Transverse colon (tissue), 4 donors: ENCODE measurements around the gene LATS2. TPM values are rescaled to one million over a fixed set of nuclear protein-coding genes. Genes with fewer than 3 reads are reported as not detected.

Experiments used
- DNase-seq: peaks from one replicate; pipeline ENCODE4 v3.0.0-alpha.2; 2019
- H3K27ac ChIP-seq, 4 donors: fragments of 200-600 bp; sonication (generic); 2 replicates each; pipeline ENCODE4 v1.5.1; 2016 to 2018; ENCODE audit warnings: inconsistent platforms in 4 of 4
- H3K27me3 ChIP-seq: fragments of 200-600 bp; sonication (generic); 2 replicates; pipeline ENCODE4 v1.5.1; 2017; ENCODE audit warnings: inconsistent platforms
- H3K36me3 ChIP-seq, 4 donors: fragments of 200-600 bp; sonication (generic); 2 replicates each; pipeline ENCODE4 v1.5.1; 2017 to 2019; ENCODE audit warnings: inconsistent platforms in 4 of 4
- H3K4me1 ChIP-seq, 4 donors: fragments of 200-600 bp; sonication (generic); 2 replicates each; pipeline ENCODE4 v1.5.1; 2017 to 2020; ENCODE audit warnings: inconsistent platforms in 4 of 4
- H3K4me3 ChIP-seq, 4 donors: fragments of 200-600 bp; sonication (generic); 1 replicate in 1 of 4; 2 replicates in 3 of 4; pipeline versions ENCODE4 v1.5.1 to v1.6.1; 2017 to 2019; ENCODE audit warnings: inconsistent platforms in 4 of 4
- H3K9me3 ChIP-seq, 2 donors: fragments of 200-600 bp; sonication (generic); 2 replicates each; pipeline ENCODE4 v1.5.1; 2017 to 2019; ENCODE audit warnings: inconsistent platforms in 2 of 2
- CTCF ChIP-seq, 5 experiments: fragments of 200-600 bp in 3 of 5; fragments of 450-650 bp in 2 of 5; sonication (generic) in 3 of 5; IDR thresholded peaks; 1 replicate in 2 of 5; 2 replicates in 3 of 5; pipeline ENCODE4 v1.5.1; 2016 to 2017; ENCODE audit warnings: antibody characterized with exemption in 5 of 5, inconsistent platforms in 3 of 5, mild to moderate bottlenecking in 2 of 5, moderate library complexity in 1 of 5
- EP300 ChIP-seq: sonication (generic); formaldehyde crosslinking; IDR thresholded peaks from one replicate; pipeline ENCODE4 v1.6.1; 2017; ENCODE audit warnings: antibody characterized with exemption, low read depth
- POLR2A ChIP-seq: fragments of 450-650 bp; IDR thresholded peaks from one replicate; pipeline ENCODE4 v1.6.1; 2016; ENCODE audit warnings: antibody characterized with exemption, mild to moderate bottlenecking, moderate library complexity
- POLR2AphosphoS5 ChIP-seq, 3 donors: sonication (generic); formaldehyde crosslinking; IDR thresholded peaks; one replicate each; pipeline ENCODE4 v1.6.1; 2016; ENCODE audit warnings: antibody characterized with exemption in 3 of 3
- WGBS, 2 donors: methylation state at CpG; one replicate each; pipeline ENCODE4 v1.1.5; 2018; ENCODE audit warnings: low coverage in 1 of 2; 5-methylcytosine and 5-hydroxymethylcytosine counted together
- in situ Hi-C, 4 donors: fragments of 200-750 bp; cut with MboI; loops; one replicate each; pipeline versions ENCODE4 v1.15.0 to v1.15.1; 2017; ENCODE audit warnings: low sequenced_read_pairs in 3 of 4, low pct_ligation_motif_present in 1 of 4, low pct_unique_long_range_greater_than_20kb in 1 of 4
- intact Hi-C: fragments of 100-400 bp; cut with DNase I; formaldehyde crosslinking; loops from one replicate; pipeline ENCODE4 v1.15.1; 2023; ENCODE audit warnings: low total_unique reads
- total RNA-seq, 4 donors: library from RNA; depleted of rRNA; stranded (reverse); fragments of >200 nt; gene quantifications; one replicate each; pipeline ENCODE4 v1.1.0, GENCODE V29; 2016

Gene LATS2
- total RNA-seq, 4 donors from 2014 or later = 8.9 to 15.7 (median 12.5) TPM

GRCh38 chr13:21006141-21007005 lies 55.0 kb downstream of the LATS2 start:
- no peaks in the 10 kb centered on the region for H3K27me3 ChIP-seq
- intact Hi-C loops = no loop called here
- in situ Hi-C loops = no loop called here
- H3K27ac ChIP-seq = peak overlapping the region in 1 of 4 donors; percentile 51
- H3K4me3 ChIP-seq = no peak overlapping the region
- no peaks in the 10 kb centered on the region for H3K36me3 ChIP-seq
- 86 to 90% methylated on average over 2 to 11 of the region's 11 CpGs for WGBS, 2 donors
- H3K4me1 ChIP-seq = peaks cover 0 to 14% (median 4%) of the 10 kb centered on the region in 4 donors
- no peak for TF ChIP-seq CTCF (IDR thresholded peaks at IDR 0.05)
- no peak for TF ChIP-seq EP300
- TF ChIP-seq POLR2A = no peak
- no peak for TF ChIP-seq POLR2AphosphoS5 (IDR thresholded peaks at IDR 0.05)
- DNase-seq = no peak
- H3K9me3 ChIP-seq = no peaks in the 10 kb centered on the region

- Histone ChIP-seq H3K36me3 (no peaks in the 10 kb centered on the region), H3K27me3 (no peaks in the 10 kb centered on the region), H3K9me3 (no peaks in the 10 kb centered on the region), H3K4me1 (peaks cover 0 to 8% (median 0%) of the 10 kb centered on the region in 4 donors), H3K27ac (no peak overlapping the region), H3K4me3 (no peak overlapping the region)
- DNase-seq = no peak
- intact Hi-C loops (no loop called here), in situ Hi-C loops (no loop called here)
- 75 to 91% methylated on average over 2 to 3 of the region's 3 CpGs for WGBS, 2 donors
- TF ChIP-seq POLR2A (no peak), CTCF (IDR thresholded peaks at IDR 0.05) (no peak), POLR2AphosphoS5 (IDR thresholded peaks at IDR 0.05) (no peak), EP300 (no peak)
Observed at GRCh38 chr13:21005193-21005592, 56.2 kb downstream of the LATS2 start.

- Histone ChIP-seq H3K4me3 (no peak overlapping the region), H3K9me3 (no peaks in the 10 kb centered on the region), H3K27ac (no peak overlapping the region), H3K27me3 (no peaks in the 10 kb centered on the region), H3K36me3 (no peaks in the 10 kb centered on the region), H3K4me1 (peaks cover 0 to 18% (median 3%) of the 10 kb centered on the region in 4 donors)
- WGBS, 2 donors = 92 to 97% methylated on average over 4 to 5 of the region's 5 CpGs
- intact Hi-C loops = no loop called here
- DNase-seq = no peak
- in situ Hi-C loops = no loop called here
- TF ChIP-seq EP300 (no peak), CTCF (IDR thresholded peaks at IDR 0.05) (no peak), POLR2AphosphoS5 (IDR thresholded peaks at IDR 0.05) (no peak), POLR2A (no peak)
Observed at GRCh38 chr13:21001471-21001870, 59.9 kb downstream of the LATS2 start.

- DNase-seq = no peak
- H3K9me3 ChIP-seq = no peaks in the 10 kb centered on the region
- in situ Hi-C loops = no loop called here
- H3K4me3 ChIP-seq = no peak overlapping the region
- TF ChIP-seq EP300 (no peak), POLR2AphosphoS5 (IDR thresholded peaks at IDR 0.05) (no peak), CTCF (IDR thresholded peaks at IDR 0.05) (no peak), POLR2A (no peak)
- WGBS, 2 donors = 64 to 69% methylated on average over 1 of the region's 1 CpG
- H3K27ac ChIP-seq = no peak overlapping the region
- intact Hi-C loops = no loop called here
- H3K4me1 ChIP-seq = peaks cover 0 to 13% (median 3%) of the 10 kb centered on the region in 4 donors
- no peaks in the 10 kb centered on the region for H3K27me3 ChIP-seq
- H3K36me3 ChIP-seq = no peaks in the 10 kb centered on the region
Observed at GRCh38 chr13:21000647-21001046, 60.7 kb downstream of the LATS2 start.
